Smooth muscle cell of the coronary artery (primary cell): ENCODE data around the gene LY86. TPM values are rescaled to one million over a fixed set of nuclear protein-coding genes. Genes with fewer than 3 reads are reported as not detected.

Source experiments
- total RNA-seq: library from RNA; depleted of rRNA; stranded (reverse); fragments of >200 nt; gene quantifications from 2 replicates; pipeline ENCODE4 v1.2.3, GENCODE V29; 2014; ENCODE audit warnings: low replicate concordance

LY86 gene
- not detected in 2 replicates for total RNA-seq

GRCh38 chr6:6588064-6588923 is at the start of gene LY86:
LY86 (plus strand) TSS chr6:6588720; CDS start chr6:6588735, 15 bp downstream.

